Activated effector memory CD4-positive, alpha-beta T cell treated with Interleukin-2 at 50 U/mL for 16 hours (primary cell): ENCODE measurements around the gene ZBTB46.
"Not testable (repeated sequence)": the region's sequence is repeated elsewhere in the genome, so short reads cannot be mapped to it uniquely, and the experiment has no call there.

Source experiments
- DNase-seq: peaks from one replicate; pipeline ENCODE4 v3.0.0-alpha.2; 2020

The ZBTB46 gene

DNA sequence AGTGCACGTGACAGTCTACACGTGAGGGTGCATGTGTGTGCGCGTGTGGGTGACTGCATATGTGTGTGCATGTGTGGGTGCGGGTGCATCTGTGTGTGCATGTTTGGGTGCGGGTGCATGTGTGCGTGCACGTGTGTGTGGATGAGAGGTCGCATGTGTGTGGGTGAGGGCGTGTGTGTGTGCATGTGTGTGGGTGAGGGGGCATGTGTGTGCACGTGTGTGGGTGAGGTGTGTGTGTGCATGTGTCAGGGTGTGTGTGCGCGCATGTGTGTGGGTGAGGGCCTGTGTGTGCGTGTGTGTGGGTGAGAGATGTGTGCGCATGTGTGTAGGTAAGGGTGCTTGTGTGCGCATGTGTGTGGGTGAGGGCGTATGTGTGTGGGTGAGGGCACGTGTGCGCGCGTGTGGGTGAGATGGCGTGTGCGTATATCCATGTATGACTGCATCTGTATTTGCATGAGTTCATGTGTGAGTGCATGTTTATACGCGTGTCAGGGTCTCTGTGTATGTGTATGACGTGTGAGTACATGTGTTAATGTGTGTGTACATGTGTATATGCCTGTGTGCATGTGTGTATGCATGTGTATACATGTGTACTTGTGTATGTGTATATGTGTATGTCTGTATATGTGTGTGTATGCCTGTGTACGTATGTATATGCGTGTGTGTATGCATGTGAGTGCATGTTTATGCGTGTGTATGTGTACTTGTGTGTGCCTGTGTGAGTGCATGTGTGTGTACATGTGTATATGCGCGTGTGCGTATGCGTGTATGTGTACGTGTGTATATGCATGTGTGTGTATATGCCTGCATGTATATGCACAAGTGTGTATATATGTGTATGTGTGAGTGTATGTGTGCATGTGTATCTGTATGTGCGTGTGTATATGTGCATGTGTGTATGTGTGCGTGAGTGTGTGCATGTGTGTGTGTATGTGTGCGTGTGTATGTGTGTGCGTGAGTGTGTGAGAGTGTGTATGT is 98.7 kb downstream of the ZBTB46 start:
- no peak for DNase-seq

GRCh38 chr20:63731410-63731809 is 99.7 kb downstream of the ZBTB46 start:
- no peak for DNase-seq

- DNase-seq, result not testable (repeated sequence)
These were observed 100.8 kb downstream of the ZBTB46 start for GRCh38 chr20:63730189-63730733.

DNA sequence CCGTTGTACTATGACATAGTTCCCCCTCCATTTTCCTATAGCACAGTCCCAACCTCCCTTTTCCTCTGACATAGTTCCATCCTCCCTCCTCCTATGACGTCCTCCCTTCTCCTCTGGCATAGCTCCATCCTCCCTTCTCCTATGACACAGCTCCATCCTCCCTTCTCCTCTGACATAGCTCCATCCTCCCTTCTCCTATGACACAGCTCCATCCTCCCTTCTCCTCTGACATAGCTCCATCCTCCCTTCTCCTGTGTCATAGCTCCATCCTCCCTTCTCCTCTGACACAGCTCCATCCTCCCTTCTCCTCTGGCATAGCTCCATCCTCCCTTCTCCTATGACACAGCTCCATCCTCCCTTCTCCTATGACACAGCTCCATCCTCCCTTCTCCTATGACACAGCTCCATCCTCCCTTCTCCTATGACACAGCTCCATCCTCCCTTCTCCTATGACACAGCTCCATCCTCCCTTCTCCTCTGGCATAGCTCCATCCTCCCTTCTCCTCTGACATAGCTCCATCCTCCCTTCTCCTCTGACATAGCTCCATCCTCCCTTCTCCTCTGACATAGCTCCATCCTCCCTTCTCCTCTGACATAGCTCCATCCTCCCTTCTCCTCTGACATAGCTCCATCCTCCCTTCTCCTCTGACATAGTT is 108.0 kb downstream of the ZBTB46 start:
- DNase-seq, result not testable (repeated sequence)

DNA sequence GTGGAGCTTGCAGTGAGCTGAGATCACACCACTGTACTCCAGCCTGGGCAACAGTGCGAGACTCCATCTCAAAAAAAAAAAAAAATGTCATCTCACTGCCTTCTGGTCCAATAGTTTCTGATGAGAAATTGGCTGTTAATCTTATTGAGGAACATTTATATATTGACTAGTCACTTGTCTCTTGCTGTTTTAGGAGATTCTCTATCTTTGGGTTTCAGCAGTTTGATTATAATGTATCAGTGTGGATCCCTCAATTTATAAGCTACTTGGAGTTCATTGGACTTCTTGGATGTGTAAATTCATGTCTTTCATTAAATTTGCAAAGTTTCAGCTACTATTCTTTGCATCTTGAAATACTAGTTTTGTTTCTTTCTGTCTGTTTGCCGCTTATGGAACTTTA is 112.1 kb downstream of the ZBTB46 start:
- no peak for DNase-seq

DNA sequence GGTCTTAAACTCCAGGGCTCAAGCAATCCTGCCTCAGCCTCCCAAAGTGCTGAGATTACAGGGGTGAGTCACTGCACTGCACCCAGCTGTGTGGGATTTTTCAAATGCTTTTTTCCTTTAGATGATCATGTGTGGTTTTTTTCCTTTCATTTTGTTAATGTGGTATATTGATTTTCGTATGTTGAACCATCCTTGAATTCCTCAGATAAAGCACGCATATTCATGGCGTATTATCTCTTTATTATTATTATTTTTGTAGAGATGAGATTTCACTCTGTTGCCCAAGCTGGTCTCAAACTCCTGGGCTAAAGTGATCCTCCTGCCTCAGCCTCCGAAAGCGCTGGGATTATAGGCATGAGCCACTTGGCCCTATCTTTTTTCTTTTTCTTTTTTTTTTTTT is 116.2 kb downstream of the ZBTB46 start:
- no peak for DNase-seq

DNA sequence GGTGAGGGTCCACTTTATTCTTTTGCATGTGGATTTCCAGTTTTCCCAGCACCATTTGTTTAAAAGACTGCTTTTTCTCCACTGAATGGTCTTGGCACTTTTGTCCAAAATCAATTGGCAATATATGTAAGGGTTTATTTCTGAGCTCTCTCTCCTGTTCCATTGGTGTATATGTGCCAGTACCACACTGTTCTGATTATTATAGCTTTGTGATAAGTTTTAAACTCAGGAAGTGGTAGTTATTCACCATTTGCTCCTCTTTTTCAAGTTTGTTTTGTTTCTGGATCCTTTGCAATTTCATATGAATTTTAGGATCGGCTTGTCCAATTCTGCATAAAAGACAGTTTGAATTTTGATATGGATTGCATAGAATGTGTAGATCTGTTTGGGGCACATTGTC is 118.9 kb downstream of the ZBTB46 start:
- no peak for DNase-seq

- no peak for DNase-seq
These were observed 119.9 kb downstream of the ZBTB46 start for GRCh38 chr20:63711085-63711645.

DNA sequence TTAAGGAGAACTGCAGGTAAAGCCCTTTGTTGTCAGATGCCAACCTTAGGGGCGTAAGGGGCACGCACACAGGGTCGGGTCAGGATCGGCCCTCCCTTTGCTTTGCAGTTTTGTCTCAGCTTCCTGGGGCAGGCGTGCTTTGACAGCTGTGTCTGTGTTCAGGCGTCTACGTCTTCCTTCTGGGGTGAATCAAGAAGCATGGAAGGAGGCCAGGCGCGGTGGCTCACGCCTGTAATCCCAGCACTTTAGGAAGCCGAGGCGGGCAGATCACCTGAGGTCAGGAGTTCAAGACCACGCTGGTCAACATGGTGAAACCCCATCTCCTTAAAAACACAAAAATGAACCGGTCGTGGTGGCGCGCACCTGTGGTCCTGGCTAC is 121.9 kb downstream of the ZBTB46 start:
- no peak for DNase-seq

- DNase-seq, result no peak
These were observed 122.5 kb downstream of the ZBTB46 start for GRCh38 chr20:63708301-63709148.

DNA sequence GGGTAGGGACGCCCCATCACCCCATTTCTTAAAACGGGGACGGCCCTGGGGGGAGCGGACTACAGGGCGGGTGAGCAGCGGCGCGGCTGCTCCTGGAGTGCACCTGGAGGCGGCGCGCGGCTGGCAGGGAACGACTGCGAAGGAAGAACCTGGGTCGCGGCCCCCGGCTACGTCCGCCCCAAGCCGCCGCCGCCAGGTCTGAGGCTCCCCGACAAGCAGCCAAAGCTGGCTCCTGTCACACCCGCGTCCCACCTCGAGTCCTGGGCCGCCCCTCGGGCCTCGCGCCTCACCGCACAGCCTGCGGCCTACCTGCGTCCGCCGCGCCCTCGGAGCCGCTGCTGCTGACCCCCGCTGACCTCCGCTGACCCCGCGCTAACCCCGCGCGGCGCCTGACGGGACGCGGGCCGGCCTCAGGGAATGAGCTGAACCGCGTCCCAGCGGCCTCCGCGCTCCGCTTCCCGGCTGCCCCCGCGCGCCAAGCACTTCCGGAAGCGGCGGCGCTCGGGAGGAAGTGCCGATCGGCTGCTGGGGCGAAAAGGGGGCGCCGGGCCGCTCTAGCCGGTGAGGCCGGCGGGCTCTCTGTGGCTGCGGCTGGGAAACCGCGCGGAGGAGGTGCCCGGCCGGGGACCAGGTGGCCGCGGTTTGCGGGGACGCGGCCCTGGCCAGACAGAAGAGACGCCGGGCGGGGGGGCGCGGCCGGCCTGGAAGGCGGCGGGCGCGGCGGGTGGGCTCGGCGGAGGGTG is 123.3 kb downstream of the ZBTB46 start, which contains the start of the genes ARFRP1 and ZGPAT:
Gene ARFRP1, minus strand, starts transcription at position 419 of the 743 bp plus-strand sequence. CDS start 885 bp downstream, outside the sequence.
Gene ZGPAT, plus strand, starts transcription at position 482 of the 743 bp plus-strand sequence. CDS start 542 bp downstream, outside the sequence.
- DNase-seq, result peak; percentile 85

DNA sequence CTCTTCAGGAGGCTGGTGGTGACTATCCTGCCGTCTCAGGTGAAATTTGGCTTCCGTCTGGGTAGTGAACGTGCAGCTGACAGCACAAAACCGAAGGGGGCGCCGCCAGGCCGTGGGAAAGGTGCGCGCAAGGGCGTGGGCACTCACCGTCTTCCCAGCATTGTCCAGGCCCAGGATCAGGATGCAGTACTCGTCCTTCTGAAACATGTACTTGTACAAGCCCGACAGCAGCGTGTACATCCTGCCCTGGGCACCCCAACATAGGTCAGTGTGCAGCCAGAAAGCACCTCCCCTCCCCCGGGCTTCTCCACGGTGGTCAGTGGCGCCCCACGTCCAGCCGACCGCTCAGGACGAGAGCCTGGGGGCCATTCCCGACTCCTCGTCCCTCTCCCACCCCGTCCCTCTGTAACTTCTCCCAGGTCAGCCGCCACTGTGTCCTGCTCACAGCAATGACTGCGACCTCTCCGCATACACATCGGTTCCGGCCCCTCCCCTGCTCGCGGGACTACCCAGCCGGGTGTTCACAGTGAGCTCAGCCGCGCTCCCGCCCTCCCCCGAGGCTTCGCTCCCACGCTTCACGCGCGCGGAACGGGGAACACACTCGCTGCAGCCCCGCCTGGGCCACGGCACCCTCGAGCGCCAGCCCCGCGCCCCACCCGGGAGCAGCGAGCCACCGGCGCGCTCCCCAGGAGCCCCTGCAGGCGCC is 124.1 kb downstream of the ZBTB46 start:
- DNase-seq, result peak; percentile 39

DNA sequence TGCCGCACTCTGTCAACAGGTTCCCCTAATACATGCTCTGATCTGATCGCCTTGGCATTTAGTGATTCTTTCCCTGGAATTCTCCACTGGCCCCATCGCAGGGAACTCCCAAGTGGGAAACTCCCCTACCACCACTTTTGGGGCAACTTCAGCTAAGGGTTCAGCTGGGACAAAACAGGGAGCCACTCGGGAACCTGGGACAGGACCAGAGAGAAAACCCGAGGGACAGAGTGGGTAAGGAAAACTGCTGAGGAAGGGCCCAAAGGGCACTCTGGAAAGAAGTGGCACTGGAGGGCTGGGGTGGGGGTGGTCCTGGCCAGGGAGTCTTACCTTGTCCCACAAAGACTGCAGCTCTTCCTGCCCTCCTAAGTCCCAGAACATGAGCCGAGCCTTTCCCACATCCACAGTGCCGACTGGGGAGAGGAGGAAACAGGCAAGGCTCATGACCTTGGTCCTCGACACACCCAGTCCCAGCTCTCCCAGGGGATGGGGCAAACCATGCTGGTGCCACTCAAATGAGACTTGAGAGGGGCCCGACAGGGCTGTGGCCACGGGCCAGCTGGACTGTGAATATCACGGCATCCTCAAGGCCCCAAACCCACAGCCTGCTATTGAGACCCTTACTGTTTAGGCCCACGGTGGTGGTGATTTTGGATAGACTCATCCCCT is 124.9 kb downstream of the ZBTB46 start:
- DNase-seq, result no peak

- no peak for DNase-seq
These were observed 125.6 kb downstream of the ZBTB46 start for GRCh38 chr20:63705232-63706026.

- DNase-seq, result no peak
These were observed 126.3 kb downstream of the ZBTB46 start for GRCh38 chr20:63704749-63705117.

- DNase-seq, result no peak
These were observed 126.9 kb downstream of the ZBTB46 start for GRCh38 chr20:63703976-63704748.

DNA sequence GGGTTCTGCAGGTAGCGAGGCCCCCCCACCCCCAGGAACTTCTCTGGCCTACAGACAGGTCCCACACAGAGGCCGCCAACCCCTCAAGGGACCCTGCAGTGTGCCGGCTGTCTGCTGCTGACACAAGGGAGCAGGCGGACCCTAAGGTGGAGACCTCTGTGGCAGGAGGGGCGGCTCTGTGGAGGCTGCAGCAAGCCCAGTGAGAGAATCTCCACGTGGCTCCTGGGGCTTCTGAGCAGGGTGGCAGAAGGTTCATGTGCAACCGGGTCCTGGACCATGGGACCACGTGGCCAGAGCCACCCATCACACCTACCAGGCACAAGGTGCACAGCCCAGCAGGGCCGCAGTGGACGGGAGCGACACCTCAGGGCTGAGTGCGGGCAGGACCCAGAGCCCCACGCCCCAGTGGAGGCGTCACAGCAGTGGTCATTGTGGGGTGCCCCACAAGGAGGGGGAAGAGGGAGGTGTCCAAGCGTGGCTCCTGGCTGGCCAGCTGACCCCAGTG is 127.5 kb downstream of the ZBTB46 start:
- DNase-seq, result no peak

GRCh38 chr20:63702751-63703470 is 128.2 kb downstream of the ZBTB46 start:
- no peak for DNase-seq
